GM18519 (cell line): ENCODE data around the gene NBAS.

Experiments
- ATAC-seq: cut with Tn5 transposase; IDR thresholded peaks from one replicate; pipeline ENCODE4 v1.9.1; 2021; ENCODE audit warnings: mild to moderate bottlenecking, moderate library complexity; ENCODE audit not compliant: unreplicated experiment, low FRiP score

The NBAS gene

GRCh38 chr2:15591692-15592463 is 30.7 kb upstream of the NBAS start, which contains the start of gene DDX1:
DDX1 (plus strand) TSS chr2:15591868; CDS start chr2:15591934, 66 bp downstream.
- ATAC-seq, result peak; percentile 89

GRCh38 chr2:15591373-15591691 is 30.2 kb upstream of the NBAS start:
- ATAC-seq, result no peak

GRCh38 chr2:15588329-15588919 is 27.3 kb upstream of the NBAS start:
- no peak for ATAC-seq

GRCh38 chr2:15584767-15585469 is 23.8 kb upstream of the NBAS start:
- ATAC-seq, result no peak

GRCh38 chr2:15584316-15584715 is 23.2 kb upstream of the NBAS start:
- ATAC-seq, result no peak

GRCh38 chr2:15583826-15584225 is 22.7 kb upstream of the NBAS start:
- no peak for ATAC-seq

GRCh38 chr2:15582710-15583357 is 21.7 kb upstream of the NBAS start:
- no peak for ATAC-seq

GRCh38 chr2:15580451-15580850 is 19.3 kb upstream of the NBAS start:
- no peak for ATAC-seq

GRCh38 chr2:15579641-15580040 is 18.5 kb upstream of the NBAS start:
- no peak for ATAC-seq

- peak; percentile 85 for ATAC-seq
Observed at GRCh38 chr2:15577071-15577735, 16.1 kb upstream of the NBAS start.

GRCh38 chr2:15571729-15572128 is 10.6 kb upstream of the NBAS start:
- no peak for ATAC-seq

GRCh38 chr2:15570104-15570503 is 9.0 kb upstream of the NBAS start:
- no peak for ATAC-seq

- no peak for ATAC-seq
Observed at GRCh38 chr2:15568874-15569273, 7.7 kb upstream of the NBAS start.

- no peak for ATAC-seq
Observed at GRCh38 chr2:15566912-15567311, 5.8 kb upstream of the NBAS start.

- ATAC-seq, result no peak
Observed at GRCh38 chr2:15565994-15566671, 5.0 kb upstream of the NBAS start.

- no peak for ATAC-seq
Observed at GRCh38 chr2:15565392-15565791, 4.3 kb upstream of the NBAS start.

GRCh38 chr2:15563227-15564100 is 2.3 kb upstream of the NBAS start:
- no peak for ATAC-seq

GRCh38 chr2:15562354-15563031 is 1.4 kb upstream of the NBAS start:
- no peak for ATAC-seq
